GM12873 (cell line): ENCODE data around the gene PAQR7.

Source experiments
- CTCF ChIP-seq: IDR thresholded peaks from 2 replicates; pipeline ENCODE4 v1.5.1; 2012; ENCODE audit warnings: low read depth, mild to moderate bottlenecking, moderate library complexity, low read length, control low read depth; ENCODE audit not compliant: insufficient read depth; ENCODE audit errors: missing control alignments

The PAQR7 gene

DNA sequence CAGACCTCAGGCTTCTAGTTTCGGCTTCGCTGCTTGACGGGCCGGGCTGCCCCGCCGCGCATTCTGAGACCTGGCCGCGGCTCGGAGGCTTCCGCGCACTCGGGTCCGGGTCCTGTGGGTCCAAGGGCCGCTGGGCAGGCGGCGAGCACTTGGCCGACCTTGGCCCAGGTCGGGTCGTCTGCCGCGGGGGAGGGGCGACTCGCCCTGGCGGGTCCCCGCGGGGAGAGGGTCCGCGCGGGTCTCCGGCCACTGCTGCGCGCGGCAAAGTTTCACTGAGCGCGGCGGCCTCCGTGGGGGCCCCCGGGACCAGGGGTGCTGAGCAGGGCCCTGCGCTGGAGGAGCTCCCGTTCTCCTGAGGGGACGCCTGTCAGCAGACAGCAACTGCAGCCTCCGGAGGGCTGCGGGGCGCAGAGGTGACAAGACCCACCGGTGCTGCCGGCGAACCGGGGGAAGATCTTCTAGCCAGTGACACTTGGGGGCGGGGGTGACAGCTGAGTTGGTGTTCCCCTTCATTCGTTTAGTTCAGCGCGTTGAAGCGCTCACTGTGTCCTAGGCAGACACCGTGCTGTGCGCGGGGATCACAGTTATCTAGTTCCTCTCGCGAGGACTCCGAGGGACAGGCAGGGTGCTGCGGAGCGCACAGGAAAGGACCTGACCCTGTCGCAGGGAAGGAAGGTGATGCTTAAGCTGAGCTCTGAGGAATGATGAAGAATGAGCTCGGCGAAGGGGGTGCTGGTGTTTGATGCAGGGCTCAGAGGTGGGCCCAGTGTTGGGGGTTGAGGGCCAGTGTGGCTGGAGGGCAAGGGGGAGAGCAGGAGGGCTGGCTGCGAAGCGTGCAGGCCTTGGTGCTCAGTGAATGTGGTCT is 55.0 kb downstream of the PAQR7 start:
- TF ChIP-seq CTCF: no peak

- TF ChIP-seq CTCF: no peak
Measured at GRCh38 chr1:25819491-25820246, 55.8 kb downstream of the PAQR7 start, which contains the start of gene MTFR1L. Gene MTFR1L (plus strand): TSS chr1:25819954. CDS start chr1:25823105, 3,151 bp downstream.

- TF ChIP-seq CTCF: no peak
Measured at GRCh38 chr1:25818569-25818968, 56.9 kb downstream of the PAQR7 start.

- TF ChIP-seq CTCF: no peak
Measured at GRCh38 chr1:25817840-25818501, 57.5 kb downstream of the PAQR7 start.

DNA sequence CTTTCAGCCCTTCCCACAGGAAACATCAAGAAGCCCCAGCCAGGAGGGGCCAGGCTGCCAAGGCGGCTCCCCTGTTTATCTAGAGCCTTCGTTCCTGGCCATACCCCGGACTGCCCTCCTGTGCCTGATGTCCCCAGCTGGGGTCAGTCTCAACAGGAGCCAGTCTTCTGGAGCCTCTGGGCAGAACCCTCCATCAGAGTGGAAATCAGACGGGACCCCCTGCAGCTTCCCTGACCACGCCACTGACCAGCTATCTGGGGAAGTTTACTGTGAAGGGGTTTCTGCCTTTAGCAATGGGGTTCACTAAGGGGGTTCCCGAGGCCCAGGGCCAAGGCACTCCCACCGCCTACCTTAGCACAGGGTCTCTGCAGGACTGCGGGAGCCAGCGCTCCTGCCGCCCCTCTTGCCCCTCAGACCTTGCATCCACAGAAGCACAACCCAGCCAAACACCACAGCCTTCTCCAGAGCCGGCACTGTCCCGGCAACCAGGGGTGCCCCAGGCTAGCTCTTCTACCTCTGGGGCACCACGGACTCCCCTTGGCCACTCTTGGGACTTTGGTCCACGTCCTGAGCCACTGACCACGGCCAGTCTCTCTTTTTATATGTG is 59.3 kb downstream of the PAQR7 start:
- no peak for TF ChIP-seq CTCF

DNA sequence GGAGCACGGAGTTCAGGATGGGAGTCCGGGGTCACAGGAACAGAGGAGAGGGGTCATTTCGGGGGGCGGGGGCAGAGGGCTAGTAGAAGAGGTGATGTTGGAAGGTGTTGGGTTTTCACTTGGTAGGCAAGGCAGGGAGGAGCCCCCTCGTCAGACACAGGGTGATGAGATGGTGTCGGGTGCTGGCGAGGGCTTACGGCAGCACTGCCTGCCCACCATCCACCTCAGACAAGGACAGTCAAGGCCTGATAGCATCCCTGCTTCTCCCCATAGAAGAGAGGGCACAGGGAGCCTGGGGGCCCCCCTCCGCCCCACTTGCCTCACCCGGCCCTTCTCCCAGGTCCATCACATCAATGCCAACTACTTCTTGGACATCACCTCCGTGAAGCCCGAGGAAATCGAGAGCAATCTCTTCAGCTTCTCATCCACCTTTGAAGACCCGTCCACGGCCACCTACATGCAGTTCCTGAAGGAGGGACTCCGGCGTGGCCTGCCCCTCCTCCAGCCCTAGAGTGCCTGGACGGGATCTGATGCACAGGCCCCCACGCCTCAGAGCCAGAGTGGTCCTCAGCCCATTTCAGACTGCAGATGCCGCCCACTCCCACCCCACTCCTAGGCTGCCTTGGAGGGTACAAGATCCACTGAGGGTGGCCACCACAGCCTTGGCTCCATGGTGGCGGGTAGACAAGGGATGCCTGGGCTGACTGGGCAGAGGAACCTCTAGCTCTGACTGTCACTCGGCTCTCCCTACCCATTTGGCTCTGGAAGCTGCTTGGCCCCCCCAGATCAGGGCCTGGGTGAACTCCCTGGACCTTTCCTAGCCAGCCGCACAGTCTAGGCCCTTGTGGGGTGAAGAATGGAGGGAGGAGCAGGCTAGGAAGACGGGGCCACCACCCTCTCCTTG is 60.0 kb downstream of the PAQR7 start:
- no peak for TF ChIP-seq CTCF
